ENCODE data around the gene RNF166.
A peak's percentile ranks its signal among the peaks of the same experiment; 100 is the strongest.

RNF166 gene

DNA sequence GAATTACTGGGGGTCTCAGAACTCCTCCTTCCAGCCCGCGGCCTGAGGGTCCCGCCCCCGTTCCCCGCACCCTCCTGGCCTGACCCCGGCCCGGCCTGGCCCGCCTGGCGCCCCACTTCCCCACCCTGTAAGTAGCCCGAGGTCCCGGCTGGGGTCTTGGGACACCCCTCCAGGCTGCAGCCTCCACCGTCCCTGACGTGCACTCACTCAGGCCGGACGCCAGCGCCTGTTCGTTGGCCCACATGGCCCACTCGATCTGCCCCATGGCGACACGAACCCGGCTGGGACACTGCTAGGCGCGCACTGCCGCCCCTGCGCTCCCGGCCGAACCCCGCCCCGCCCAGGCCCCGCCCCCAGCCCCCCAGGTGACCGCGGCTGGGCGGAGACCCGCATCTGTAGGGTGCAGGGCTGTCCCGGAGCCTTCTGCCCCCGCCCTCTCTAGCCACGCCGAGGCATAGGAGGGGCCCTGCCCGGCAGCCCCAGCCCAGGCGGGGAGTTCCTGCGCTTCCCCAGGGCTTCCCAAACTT, 55.4 kb downstream of the RNF166 start, which contains the start of gene CYBA:
Gene CYBA (minus strand): TSS at position 305 of the 527 bp plus-strand sequence. CDS start 40 bp downstream, at position 265.
- peak; percentile 91 for DNase-seq

DNA sequence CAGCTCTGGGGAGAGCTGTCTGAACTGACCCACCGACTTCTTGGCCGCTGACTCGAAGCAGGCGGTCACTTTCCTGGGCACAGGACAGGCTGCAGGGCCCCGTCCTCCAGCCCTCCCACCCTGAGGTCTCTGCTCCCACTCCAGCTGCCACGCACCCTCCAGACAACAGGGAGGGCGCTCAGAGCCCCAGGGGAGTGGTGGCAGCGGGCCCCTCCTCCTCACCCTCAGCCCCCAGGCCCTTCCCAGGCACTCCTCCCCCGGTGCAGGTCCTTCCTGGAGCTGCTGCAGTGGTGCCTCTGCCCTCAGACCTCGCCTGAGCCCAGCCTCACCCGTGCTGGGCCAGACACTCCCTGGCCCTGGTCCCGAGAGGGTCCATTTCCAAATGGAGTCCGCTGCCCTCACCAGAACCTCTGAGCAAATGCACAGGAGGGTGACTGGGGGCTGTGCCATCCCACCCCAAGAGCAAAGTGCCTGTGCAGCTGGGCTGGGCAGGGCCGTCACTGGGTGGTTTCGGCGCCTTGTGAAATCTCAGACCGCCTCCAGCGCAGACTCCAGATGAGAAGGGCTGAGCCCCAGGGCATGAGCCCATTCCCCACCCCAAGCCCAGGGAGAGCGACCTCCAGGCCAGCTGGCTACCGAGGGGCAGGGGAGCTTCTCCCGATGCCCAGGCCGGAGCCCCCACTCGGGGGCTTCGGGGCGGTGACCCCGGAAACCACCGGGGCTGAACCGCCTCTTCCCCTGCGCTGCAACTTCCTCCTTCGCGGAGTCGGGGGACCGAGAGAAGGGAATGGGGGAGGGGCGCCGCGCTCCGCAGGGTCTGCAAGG, 56.1 kb downstream of the RNF166 start:
- DNase-seq, result peak; percentile 74

GRCh38 chr16:88649195-88649923, 56.8 kb downstream of the RNF166 start:
- no peak for DNase-seq

DNA sequence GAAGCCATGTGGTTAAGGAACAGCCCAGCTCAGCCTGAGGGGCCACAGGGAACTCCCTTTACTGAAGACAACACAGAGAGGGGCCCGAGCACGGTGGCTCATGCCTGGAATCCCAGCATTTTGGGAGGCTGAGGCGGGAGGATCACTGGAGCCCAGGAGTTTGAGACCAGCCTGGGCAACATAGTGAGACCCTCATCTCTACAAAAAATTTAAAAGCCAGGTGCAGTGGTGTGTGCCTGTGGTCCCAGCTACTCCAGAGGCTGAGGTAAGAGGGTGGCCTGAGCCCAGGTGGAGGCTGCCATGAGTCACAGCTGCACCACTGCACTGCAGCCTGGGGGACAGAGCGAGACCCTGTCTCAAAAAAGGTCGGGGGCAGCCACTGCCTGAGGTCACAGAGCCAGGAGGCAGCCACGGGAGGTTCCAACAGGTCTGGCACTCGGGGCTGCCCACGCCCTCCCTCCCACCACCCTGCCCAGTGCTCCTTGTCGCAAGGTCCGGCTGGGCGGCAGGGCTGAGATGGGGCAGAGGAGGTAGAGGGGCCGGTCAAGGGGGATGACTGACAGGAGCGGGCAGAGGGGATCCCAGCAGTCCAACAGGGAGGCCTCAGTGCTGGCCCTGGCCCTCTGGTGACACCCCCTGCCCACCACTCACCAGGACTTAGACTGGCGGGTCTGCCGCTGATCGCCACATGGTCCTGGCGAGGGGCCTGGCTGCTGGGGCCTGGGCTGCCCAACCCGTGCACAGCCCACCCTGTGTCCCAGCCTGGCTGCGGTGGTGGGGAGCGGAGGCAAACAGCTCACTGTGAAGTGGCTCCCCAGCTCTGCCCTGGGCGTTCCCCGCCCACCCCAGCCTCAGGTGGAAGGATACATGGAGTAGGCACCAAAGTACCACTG, 58.8 kb downstream of the RNF166 start:
- no peak for DNase-seq

Data from hematopoietic multipotent progenitor cell treated with erythropoietin and hydrocortisone succinate and interleukin-3 and kit ligand, for 4 days (in vitro differentiated cells).